Neural cell (in vitro differentiated cells): ENCODE measurements around the gene FAF1. TPM values are rescaled to one million over a fixed set of nuclear protein-coding genes. Genes with fewer than 3 reads are reported as not detected.

ENCODE experiments used
- H2AFZ ChIP-seq: fragments of 200-600, 300-800 bp; sonication (generic), shearing (Covaris generic); 2 replicates; pipeline ENCODE4 v1.6.0; 2014; ENCODE audit warnings: low read depth, mild to moderate bottlenecking, antibody characterized with exemption, low read length, moderate library complexity
- H3F3A ChIP-seq: fragments of 200-600 bp; shearing (Covaris generic); 2 replicates; pipeline ENCODE4 v1.6.1; 2016; ENCODE audit warnings: mild to moderate bottlenecking, moderate library complexity, mixed read lengths, antibody characterized with exemption, low read length; ENCODE audit not compliant: insufficient read depth, poor library complexity, severe bottlenecking
- H3K27ac ChIP-seq: fragments of 200-600, 300-800 bp; sonication (generic), shearing (Covaris generic); 2 replicates; pipeline ENCODE4 v1.5.1; 2014; ENCODE audit warnings: mild to moderate bottlenecking, low read length, moderate library complexity
- H3K27me3 ChIP-seq: fragments of 300-800, 200-600 bp; sonication (generic), shearing (Covaris generic); 2 replicates; pipeline ENCODE4 v1.6.0; 2014; ENCODE audit warnings: mild to moderate bottlenecking, low read depth, low read length, moderate library complexity; ENCODE audit not compliant: insufficient read depth
- H3K36me3 ChIP-seq: fragments of 300-800, 200-600 bp; sonication (generic), shearing (Covaris generic); 2 replicates; pipeline ENCODE4 v1.5.1; 2014; ENCODE audit warnings: mild to moderate bottlenecking, antibody characterized with exemption, low read length, moderate library complexity; ENCODE audit not compliant: insufficient read depth
- H3K4me2 ChIP-seq: fragments of 300-800, 200-600 bp; sonication (generic), shearing (Covaris generic); 2 replicates; pipeline ENCODE4 v1.6.0; 2014; ENCODE audit warnings: mild to moderate bottlenecking, low read length
- H3K4me3 ChIP-seq: fragments of 300-800, 200-600 bp; sonication (generic), shearing (Covaris generic); 2 replicates; pipeline ENCODE4 v1.5.1; 2014; ENCODE audit warnings: mild to moderate bottlenecking, low read length, moderate library complexity
- H3K79me2 ChIP-seq: fragments of 200-600 bp; shearing (Covaris generic); replicated peaks from 2 replicates; pipeline ENCODE4 v1.6.0; 2014; ENCODE audit warnings: mild to moderate bottlenecking, low read length, moderate library complexity; ENCODE audit not compliant: insufficient read depth
- H3K9ac ChIP-seq: fragments of 300-800, 200-600 bp; sonication (generic), shearing (Covaris generic); 2 replicates; pipeline ENCODE4 v1.6.1; 2016; ENCODE audit warnings: mild to moderate bottlenecking, low read length, mixed read lengths
- H3K9me2 ChIP-seq: fragments of 200-600 bp; shearing (Covaris generic); 2 replicates; pipeline ENCODE4 v1.6.1; 2016; ENCODE audit warnings: mild to moderate bottlenecking, low read length, mixed read lengths; ENCODE audit not compliant: insufficient read depth
- H3K9me3 ChIP-seq: fragments of 200-600, 300-800 bp; sonication (generic), shearing (Covaris generic); 2 replicates; pipeline ENCODE4 v1.6.1; 2016; ENCODE audit warnings: mild to moderate bottlenecking, mixed run types, low read length, moderate library complexity, mixed read lengths
- H4K20me1 ChIP-seq: fragments of 200-600 bp; shearing (Covaris generic); 2 replicates; pipeline ENCODE4 v1.6.1; 2016; ENCODE audit warnings: mild to moderate bottlenecking, mixed run types; ENCODE audit not compliant: insufficient read depth
- EP300 ChIP-seq: fragments of 450-650 bp; conservative IDR thresholded peaks from 2 replicates; pipeline ENCODE4 v1.6.1; 2014; ENCODE audit warnings: antibody characterized with exemption, mild to moderate bottlenecking, moderate library complexity; ENCODE audit not compliant: poor library complexity, severe bottlenecking
- EZH2 ChIP-seq: fragments of 200-600, 300-800 bp; shearing (Covaris generic), sonication (generic); IDR thresholded peaks from 2 replicates; pipeline ENCODE4 v1.6.1; 2014; ENCODE audit warnings: antibody characterized with exemption, low read length, borderline replicate concordance, mild to moderate bottlenecking; ENCODE audit not compliant: insufficient read depth, poor library complexity, severe bottlenecking
- MXI1 ChIP-seq: fragments of 450-650 bp; conservative IDR thresholded peaks from 2 replicates; pipeline ENCODE4 v1.6.1; 2014; ENCODE audit warnings: antibody characterized with exemption, mild to moderate bottlenecking; ENCODE audit not compliant: poor library complexity, severe bottlenecking
- POLR2AphosphoS5 ChIP-seq: IDR thresholded peaks from 2 replicates; pipeline ENCODE4 v1.6.1; 2012
- RAD21 ChIP-seq: fragments of 450-650 bp; conservative IDR thresholded peaks from 2 replicates; pipeline ENCODE4 v1.6.1; 2014; ENCODE audit warnings: antibody characterized with exemption, mild to moderate bottlenecking, moderate library complexity
- SMC3 ChIP-seq: fragments of 450-650 bp; conservative IDR thresholded peaks from 2 replicates; pipeline ENCODE4 v1.6.1; 2014; ENCODE audit warnings: antibody characterized with exemption, mild to moderate bottlenecking, moderate library complexity; ENCODE audit not compliant: poor library complexity
- TAF1 ChIP-seq: IDR thresholded peaks from 2 replicates; pipeline ENCODE4 v1.6.1; 2012; ENCODE audit warnings: low read depth
- polyA plus RNA-seq: library from polyadenylated mRNA; depleted of rRNA; stranded (reverse); fragments of >200 nt; gene quantifications from 2 replicates; pipeline ENCODE4 v1.2.3, GENCODE V29; 2014
- TF ChIP-seq, protein P1 (sequence below): IDR thresholded peaks from 2 replicates; pipeline ENCODE4 v1.6.1; 2012; ENCODE audit warnings: borderline replicate concordance
- TF ChIP-seq, protein P2 (sequence below): fragments of 450-650 bp; IDR thresholded peaks from 2 replicates; pipeline ENCODE4 v1.5.1; 2014; ENCODE audit warnings: antibody characterized with exemption, mild to moderate bottlenecking, moderate library complexity; ENCODE audit not compliant: poor library complexity, severe bottlenecking

FAF1 gene
- polyA plus RNA-seq, 1 donor from 2014 or later: 52.1 TPM

DNA sequence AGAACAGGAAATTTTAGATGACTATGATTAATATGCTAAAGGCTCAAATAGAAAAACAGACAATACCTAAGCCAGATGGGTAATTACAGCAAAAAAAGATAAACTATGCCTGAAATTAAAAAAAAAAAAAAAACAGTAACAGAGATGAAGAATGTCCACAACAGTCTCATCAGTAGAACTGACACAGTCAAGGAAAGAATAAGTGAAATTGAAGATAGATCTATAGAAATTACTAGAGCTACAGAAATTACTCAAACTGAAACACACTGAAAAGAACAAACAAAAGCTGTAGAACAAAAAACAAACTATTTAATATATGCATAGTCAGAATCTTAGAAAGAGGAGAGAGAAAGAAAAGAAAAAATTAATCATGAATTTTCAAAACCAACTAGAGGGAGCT is 112.8 kb downstream of the FAF1 start:
- H3F3A ChIP-seq: no peaks in the 10 kb centered on the region

DNA sequence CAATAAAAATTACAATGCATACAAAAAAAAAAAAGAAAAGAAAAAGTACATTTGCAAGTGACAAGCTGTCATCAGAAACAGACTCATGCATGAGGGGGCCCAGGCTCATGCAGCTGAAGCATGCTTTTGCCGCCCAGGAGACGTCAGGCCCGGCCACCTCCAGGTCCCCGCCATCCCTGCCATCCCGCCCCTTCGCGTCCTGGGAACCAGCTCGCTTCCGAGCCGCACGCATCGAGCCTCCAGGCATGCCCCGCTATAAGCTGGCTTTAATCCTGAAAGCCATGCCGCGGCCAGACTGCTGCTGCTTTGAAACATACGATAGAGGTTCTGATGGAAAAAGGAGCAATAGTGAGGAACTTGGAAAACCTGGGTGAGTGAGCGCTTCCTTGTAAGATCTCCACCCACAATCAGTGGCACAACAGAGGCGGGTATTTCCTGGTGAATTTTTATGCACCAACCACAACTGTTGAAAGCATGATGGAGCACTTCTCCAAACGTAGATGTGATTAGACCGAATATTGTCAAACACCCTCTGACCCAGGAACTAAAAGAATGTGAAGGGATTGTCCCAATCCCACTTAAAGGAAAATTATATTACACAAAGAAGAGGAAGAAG is 113.7 kb downstream of the FAF1 start:
- Histone ChIP-seq H4K20me1 (no peaks in the 10 kb centered on the region), H3F3A (no peaks in the 10 kb centered on the region), H3K36me3 (no peaks in the 10 kb centered on the region), H3K9me2 (no peaks in the 10 kb centered on the region), H3K4me2 (no peak overlapping the region), H3K4me3 (no peak overlapping the region), H3K9me3 (no peaks in the 10 kb centered on the region), H3K27me3 (no peaks in the 10 kb centered on the region), H3K9ac (no peak overlapping the region), H3K79me2 (no peaks in the 10 kb centered on the region), H2AFZ (no peak overlapping the region), H3K27ac (no peak overlapping the region)
- TF ChIP-seq EZH2: no peak
- TF ChIP-seq EP300: no peak
- TF ChIP-seq SMC3: no peak
- TF ChIP-seq POLR2AphosphoS5: no peak
- TF ChIP-seq MXI1: no peak
- TF ChIP-seq, protein P1, sequence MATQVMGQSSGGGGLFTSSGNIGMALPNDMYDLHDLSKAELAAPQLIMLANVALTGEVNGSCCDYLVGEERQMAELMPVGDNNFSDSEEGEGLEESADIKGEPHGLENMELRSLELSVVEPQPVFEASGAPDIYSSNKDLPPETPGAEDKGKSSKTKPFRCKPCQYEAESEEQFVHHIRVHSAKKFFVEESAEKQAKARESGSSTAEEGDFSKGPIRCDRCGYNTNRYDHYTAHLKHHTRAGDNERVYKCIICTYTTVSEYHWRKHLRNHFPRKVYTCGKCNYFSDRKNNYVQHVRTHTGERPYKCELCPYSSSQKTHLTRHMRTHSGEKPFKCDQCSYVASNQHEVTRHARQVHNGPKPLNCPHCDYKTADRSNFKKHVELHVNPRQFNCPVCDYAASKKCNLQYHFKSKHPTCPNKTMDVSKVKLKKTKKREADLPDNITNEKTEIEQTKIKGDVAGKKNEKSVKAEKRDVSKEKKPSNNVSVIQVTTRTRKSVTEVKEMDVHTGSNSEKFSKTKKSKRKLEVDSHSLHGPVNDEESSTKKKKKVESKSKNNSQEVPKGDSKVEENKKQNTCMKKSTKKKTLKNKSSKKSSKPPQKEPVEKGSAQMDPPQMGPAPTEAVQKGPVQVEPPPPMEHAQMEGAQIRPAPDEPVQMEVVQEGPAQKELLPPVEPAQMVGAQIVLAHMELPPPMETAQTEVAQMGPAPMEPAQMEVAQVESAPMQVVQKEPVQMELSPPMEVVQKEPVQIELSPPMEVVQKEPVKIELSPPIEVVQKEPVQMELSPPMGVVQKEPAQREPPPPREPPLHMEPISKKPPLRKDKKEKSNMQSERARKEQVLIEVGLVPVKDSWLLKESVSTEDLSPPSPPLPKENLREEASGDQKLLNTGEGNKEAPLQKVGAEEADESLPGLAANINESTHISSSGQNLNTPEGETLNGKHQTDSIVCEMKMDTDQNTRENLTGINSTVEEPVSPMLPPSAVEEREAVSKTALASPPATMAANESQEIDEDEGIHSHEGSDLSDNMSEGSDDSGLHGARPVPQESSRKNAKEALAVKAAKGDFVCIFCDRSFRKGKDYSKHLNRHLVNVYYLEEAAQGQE: no peak
- no peak for TF ChIP-seq TAF1
- no peak for TF ChIP-seq RAD21
- TF ChIP-seq, protein P2, sequence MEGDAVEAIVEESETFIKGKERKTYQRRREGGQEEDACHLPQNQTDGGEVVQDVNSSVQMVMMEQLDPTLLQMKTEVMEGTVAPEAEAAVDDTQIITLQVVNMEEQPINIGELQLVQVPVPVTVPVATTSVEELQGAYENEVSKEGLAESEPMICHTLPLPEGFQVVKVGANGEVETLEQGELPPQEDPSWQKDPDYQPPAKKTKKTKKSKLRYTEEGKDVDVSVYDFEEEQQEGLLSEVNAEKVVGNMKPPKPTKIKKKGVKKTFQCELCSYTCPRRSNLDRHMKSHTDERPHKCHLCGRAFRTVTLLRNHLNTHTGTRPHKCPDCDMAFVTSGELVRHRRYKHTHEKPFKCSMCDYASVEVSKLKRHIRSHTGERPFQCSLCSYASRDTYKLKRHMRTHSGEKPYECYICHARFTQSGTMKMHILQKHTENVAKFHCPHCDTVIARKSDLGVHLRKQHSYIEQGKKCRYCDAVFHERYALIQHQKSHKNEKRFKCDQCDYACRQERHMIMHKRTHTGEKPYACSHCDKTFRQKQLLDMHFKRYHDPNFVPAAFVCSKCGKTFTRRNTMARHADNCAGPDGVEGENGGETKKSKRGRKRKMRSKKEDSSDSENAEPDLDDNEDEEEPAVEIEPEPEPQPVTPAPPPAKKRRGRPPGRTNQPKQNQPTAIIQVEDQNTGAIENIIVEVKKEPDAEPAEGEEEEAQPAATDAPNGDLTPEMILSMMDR: no peak

More for the DNA sequence above, 112.8 kb downstream of the FAF1 start:
- Histone ChIP-seq H3K4me3 (no peak overlapping the region), H3K27ac (no peak overlapping the region), H3K79me2 (no peaks in the 10 kb centered on the region), H3K27me3 (no peaks in the 10 kb centered on the region), H3K9ac (no peak overlapping the region), H3K9me2 (no peaks in the 10 kb centered on the region), H4K20me1 (no peaks in the 10 kb centered on the region), H2AFZ (no peak overlapping the region), H3K9me3 (no peaks in the 10 kb centered on the region), H3K4me2 (no peak overlapping the region), H3K36me3 (no peaks in the 10 kb centered on the region)
- TF ChIP-seq EP300: no peak
- TF ChIP-seq, protein P1: no peak
